Endothelial cell of umbilical vein (primary cell): ENCODE measurements around the gene LMTK2. TPM values are rescaled to one million over a fixed set of nuclear protein-coding genes. Genes with fewer than 3 reads are reported as not detected.

Experiments
- BruUV-seq: library from RNA; stranded (reverse); fragments of 400-500 nt; replicated peaks from 2 replicates; lab custom pipeline; 2021; lab: Mats Ljungman, UMichigan
- CTCF ChIA-PET: fragments of 300-600, 350-600 bp; sonication (Branson Sonifier 250); formaldehyde crosslinking; loops from one replicate; lab custom pipeline; 2021; ENCODE audit warnings: antibody characterized with exemption, inconsistent platforms; lab: Charles Lee
- POLR2A ChIA-PET: fragments of 300-600, 350-600 bp; sonication (Branson Sonifier 250); formaldehyde crosslinking; loops from one replicate; lab custom pipeline; 2021; ENCODE audit warnings: antibody characterized with exemption, inconsistent platforms; lab: Charles Lee
- DNase-seq: peaks from one replicate; pipeline ENCODE4 v3.0.0-alpha.2; 2011; ENCODE audit warnings: low read depth, low spot score
- FAIRE-seq: peaks from 2 replicates; lab custom pipeline; 2011; peaks lifted over from hg19 to GRCh38; lab: Jason Lieb, UNC
- H2AFZ ChIP-seq: 2 replicates; pipeline ENCODE4 v1.6.0; 2012; ENCODE audit warnings: low read depth, low read length, control low read depth, inconsistent platforms
- H3K27ac ChIP-seq: 2 replicates; pipeline ENCODE4 v1.5.1; 2011; ENCODE audit warnings: low read depth, mild to moderate bottlenecking, control low read depth, low read length, moderate library complexity; ENCODE audit not compliant: insufficient read depth
- H3K27me3 ChIP-seq, 2 experiments: 2 replicates each; pipeline versions ENCODE4 v1.6.0 to v1.6.1; 2011; ENCODE audit warnings: low read length in 2 of 2, mixed read lengths in 1 of 2; ENCODE audit not compliant: control insufficient read depth in 2 of 2, insufficient read depth in 2 of 2
- H3K36me3 ChIP-seq, 2 experiments: 2 replicates in 1 of 2; 3 replicates in 1 of 2; pipeline ENCODE4 v1.5.1; 2011; ENCODE audit warnings: low read length in 2 of 2, mild to moderate bottlenecking in 1 of 2, moderate library complexity in 1 of 2; ENCODE audit not compliant: control insufficient read depth in 2 of 2, insufficient read depth in 2 of 2; ENCODE audit errors: extremely low read depth in 1 of 2
- H3K4me1 ChIP-seq: 3 replicates; pipeline ENCODE4 v1.5.1; 2011; ENCODE audit warnings: mild to moderate bottlenecking, low read length; ENCODE audit not compliant: control insufficient read depth, insufficient read depth; ENCODE audit errors: extremely low read depth
- H3K4me2 ChIP-seq: 2 replicates; pipeline ENCODE4 v1.6.1; 2011; ENCODE audit warnings: low read length, control low read depth, mixed read lengths; ENCODE audit not compliant: insufficient read depth
- H3K4me3 ChIP-seq, 3 experiments: fragments of 200-600 bp in 1 of 3; sonication (generic), shearing (Covaris generic) in 1 of 3; replicated peaks in 1 of 3; 2 replicates each; pipeline ENCODE4 v1.5.1; 2011 to 2016; ENCODE audit warnings: control low read depth in 3 of 3, low read length in 3 of 3, mild to moderate bottlenecking in 2 of 3, inconsistent platforms in 1 of 3, low read depth in 1 of 3, moderate library complexity in 1 of 3; ENCODE audit not compliant: insufficient read depth in 1 of 3
- H3K79me2 ChIP-seq: 2 replicates; pipeline ENCODE4 v1.6.0; 2012; ENCODE audit warnings: low read length, inconsistent platforms; ENCODE audit not compliant: control insufficient read depth, insufficient read depth
- H3K9ac ChIP-seq: replicated peaks from 2 replicates; pipeline ENCODE3; 2011; ENCODE audit warnings: low read length, control low read depth; ENCODE audit not compliant: insufficient read depth; ENCODE audit errors: extremely low read depth
- H3K9me1 ChIP-seq: replicated peaks from 3 replicates; pipeline ENCODE4 v1.6.0; 2011; ENCODE audit warnings: mild to moderate bottlenecking, low read length; ENCODE audit not compliant: control insufficient read depth, insufficient read depth; ENCODE audit errors: extremely low read depth
- H3K9me3 ChIP-seq: replicated peaks from 2 replicates; pipeline ENCODE4 v1.5.1; 2012; ENCODE audit warnings: low read length, inconsistent platforms; ENCODE audit not compliant: control insufficient read depth, insufficient read depth
- H4K20me1 ChIP-seq: replicated peaks from 2 replicates; pipeline ENCODE3; 2011; ENCODE audit warnings: mild to moderate bottlenecking, low read length; ENCODE audit not compliant: control insufficient read depth, insufficient read depth; ENCODE audit errors: extremely low read depth
- EZH2 ChIP-seq: IDR thresholded peaks from 2 replicates; pipeline ENCODE4 v1.6.1; 2012; ENCODE audit warnings: borderline replicate concordance, low read depth, mild to moderate bottlenecking, moderate library complexity, low read length, inconsistent platforms; ENCODE audit not compliant: severe bottlenecking
- FOS ChIP-seq: IDR thresholded peaks from 2 replicates; pipeline ENCODE4 v1.6.1; 2011; ENCODE audit warnings: mild to moderate bottlenecking, low read length, moderate library complexity, borderline replicate concordance; ENCODE audit not compliant: insufficient read depth
- GATA2 ChIP-seq: IDR thresholded peaks from 2 replicates; pipeline ENCODE4 v1.7.0; 2011; ENCODE audit warnings: low read depth, mild to moderate bottlenecking, moderate library complexity, mixed read lengths, low read length; ENCODE audit not compliant: insufficient read length, insufficient read depth
- JUN ChIP-seq: IDR thresholded peaks from 2 replicates; pipeline ENCODE4 v1.6.1; 2011; ENCODE audit warnings: borderline replicate concordance, low read depth; ENCODE audit not compliant: insufficient read length, insufficient read depth
- MYC ChIP-seq: IDR thresholded peaks from one replicate; pipeline ENCODE4 v1.6.1; 2011; ENCODE audit warnings: mild to moderate bottlenecking, low read depth, low read length
- POLR2A ChIP-seq: IDR thresholded peaks from 2 replicates; pipeline ENCODE4 v1.6.1; 2012; ENCODE audit warnings: low read depth, mild to moderate bottlenecking, control low read depth, low read length
- POLR2AphosphoS5 ChIP-seq: IDR thresholded peaks from 2 replicates; pipeline ENCODE4 v1.6.1; 2012; ENCODE audit warnings: low read depth, mild to moderate bottlenecking, control low read depth, low read length, moderate library complexity; ENCODE audit not compliant: insufficient read depth
- dilution Hi-C: fragments of 300-500 bp; cut with MboI; formaldehyde crosslinking; loops from one replicate; pipeline ENCODE4 v1.15.0; 2019; ENCODE audit warnings: low sequenced_read_pairs; ENCODE audit not compliant: extremely low pct_ligation_motif_present
- intact Hi-C: fragments of 100-400 bp; cut with micrococcal nuclease; formaldehyde crosslinking; loops from one replicate; pipeline ENCODE4 v1.10.0; 2022
- polyA plus RNA-seq, 4 experiments: library from polyadenylated mRNA; depleted of rRNA in 3 of 4; stranded (reverse) in 3 of 4; unstranded in 1 of 4; fragments of >200 nt; gene quantifications; 2 replicates each; pipeline versions ENCODE4 v1.2.1 to v1.2.3, GENCODE V29; 2011 to 2012; ENCODE audit warnings: missing spikeins in 1 of 4
- total RNA-seq: library from RNA; stranded (reverse); gene quantifications from 2 replicates; pipeline ENCODE4 v1.2.3, GENCODE V29; 2021
- TF ChIP-seq, protein P1 (sequence below), 2 donors: IDR thresholded peaks; 1 replicate in 1 of 2; 2 replicates in 1 of 2; pipeline ENCODE4 v1.5.1; 2011; ENCODE audit warnings: low read length in 2 of 2, mild to moderate bottlenecking in 2 of 2, moderate library complexity in 2 of 2, control low read depth in 1 of 2, inconsistent platforms in 1 of 2, low read depth in 1 of 2; ENCODE audit not compliant: insufficient read depth in 1 of 2; ENCODE audit errors: extremely low read depth in 1 of 2
- TF ChIP-seq, protein P2 (sequence below): IDR thresholded peaks from 2 replicates; pipeline ENCODE4 v1.6.1; 2011; ENCODE audit not compliant: insufficient read depth, insufficient read length

Gene LMTK2
- total and polyA plus RNA-seq, 2 donors (not counting 3 experiments of a cell fraction or from before 2014, with no cell fraction given), result 5.9 to 13.8 TPM

- DNase-seq (no peak), FAIRE-seq (no peak)
- H3K27me3 ChIP-seq, result no peaks in the 10 kb centered on the region
- intact Hi-C loops (no loop called here), dilution Hi-C loops (no loop called here)
- H3K9me1 ChIP-seq, result no peaks in the 10 kb centered on the region
- no peak overlapping the region for H3K9ac ChIP-seq
- ChIA-PET CTCF (interaction anchor here (1.2 kb wide), 1 partner anchor 60 kb away, joined by 3 read pairs; no protein-coding TSS in a partner anchor), POLR2A (no interaction called here)
- H3K79me2 ChIP-seq, result no peaks in the 10 kb centered on the region
- no TSS peak for BruUV-seq
- no peak overlapping the region for H3K4me2 ChIP-seq
- no peaks in the 10 kb centered on the region for H3K4me1 ChIP-seq
- no peaks in the 10 kb centered on the region for H3K9me3 ChIP-seq
- no peak overlapping the region for H2AFZ ChIP-seq
- no peak overlapping the region for H3K27ac ChIP-seq
- TF ChIP-seq EZH2 (no peak), JUN (no peak), POLR2A (no peak), GATA2 (no peak), MYC (no peak), POLR2AphosphoS5 (no peak), FOS (no peak)
- TF ChIP-seq, protein P1, sequence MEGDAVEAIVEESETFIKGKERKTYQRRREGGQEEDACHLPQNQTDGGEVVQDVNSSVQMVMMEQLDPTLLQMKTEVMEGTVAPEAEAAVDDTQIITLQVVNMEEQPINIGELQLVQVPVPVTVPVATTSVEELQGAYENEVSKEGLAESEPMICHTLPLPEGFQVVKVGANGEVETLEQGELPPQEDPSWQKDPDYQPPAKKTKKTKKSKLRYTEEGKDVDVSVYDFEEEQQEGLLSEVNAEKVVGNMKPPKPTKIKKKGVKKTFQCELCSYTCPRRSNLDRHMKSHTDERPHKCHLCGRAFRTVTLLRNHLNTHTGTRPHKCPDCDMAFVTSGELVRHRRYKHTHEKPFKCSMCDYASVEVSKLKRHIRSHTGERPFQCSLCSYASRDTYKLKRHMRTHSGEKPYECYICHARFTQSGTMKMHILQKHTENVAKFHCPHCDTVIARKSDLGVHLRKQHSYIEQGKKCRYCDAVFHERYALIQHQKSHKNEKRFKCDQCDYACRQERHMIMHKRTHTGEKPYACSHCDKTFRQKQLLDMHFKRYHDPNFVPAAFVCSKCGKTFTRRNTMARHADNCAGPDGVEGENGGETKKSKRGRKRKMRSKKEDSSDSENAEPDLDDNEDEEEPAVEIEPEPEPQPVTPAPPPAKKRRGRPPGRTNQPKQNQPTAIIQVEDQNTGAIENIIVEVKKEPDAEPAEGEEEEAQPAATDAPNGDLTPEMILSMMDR (IDR thresholded peaks at IDR 0.05; ENCODE audit: extremely low read depth in 1 of 2, insufficient read depth in 1 of 2, low read depth in 1 of 2, low read length in 2 of 2), result no peak
- TF ChIP-seq, protein P2, sequence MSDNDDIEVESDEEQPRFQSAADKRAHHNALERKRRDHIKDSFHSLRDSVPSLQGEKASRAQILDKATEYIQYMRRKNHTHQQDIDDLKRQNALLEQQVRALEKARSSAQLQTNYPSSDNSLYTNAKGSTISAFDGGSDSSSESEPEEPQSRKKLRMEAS, result no peak
- no peaks in the 10 kb centered on the region for H4K20me1 ChIP-seq
- peaks cover 2 to 37% of the 10 kb centered on the region in 2 experiments for H3K36me3 ChIP-seq
- no peak overlapping the region for H3K4me3 ChIP-seq
Measured at GRCh38 chr7:98228801-98229200, 122.1 kb downstream of the LMTK2 start.
